VCaP (cell line): Measurements from ENCODE around the gene TPM1.

Source experiments
- H3K27ac ChIP-seq: fragments of 450-650 bp; 2 replicates; pipeline ENCODE4 v1.5.1; 2017
- CTCF ChIP-seq: fragments of 450-650 bp; conservative IDR thresholded peaks from 2 replicates; pipeline ENCODE4 v1.5.1; 2017; ENCODE audit warnings: mild to moderate bottlenecking, moderate library complexity

TPM1 gene

GRCh38 chr15:63073497-63074172 is 31.1 kb downstream of the TPM1 start:
- H3K27ac ChIP-seq, result no peak overlapping the region

GRCh38 chr15:63075015-63075983 is 32.8 kb downstream of the TPM1 start:
- no peak for TF ChIP-seq CTCF

More at GRCh38 chr15:63073497-63074172, 31.1 kb downstream of the TPM1 start:
- TF ChIP-seq CTCF, result no peak

GRCh38 chr15:63075984-63076713 is 33.6 kb downstream of the TPM1 start:
- TF ChIP-seq CTCF, result no peak
- no peak overlapping the region for H3K27ac ChIP-seq

More at GRCh38 chr15:63075015-63075983, 32.8 kb downstream of the TPM1 start:
- no peak overlapping the region for H3K27ac ChIP-seq

- no peak overlapping the region for H3K27ac ChIP-seq
These were observed 34.1 kb downstream of the TPM1 start for GRCh38 chr15:63076714-63077046.

GRCh38 chr15:63077952-63078351 is 35.4 kb downstream of the TPM1 start:
- TF ChIP-seq CTCF, result no peak
- no peak overlapping the region for H3K27ac ChIP-seq

More at GRCh38 chr15:63076714-63077046, 34.1 kb downstream of the TPM1 start:
- no peak for TF ChIP-seq CTCF

- TF ChIP-seq CTCF, result no peak
- H3K27ac ChIP-seq, result no peak overlapping the region
These were observed 37.5 kb downstream of the TPM1 start for GRCh38 chr15:63079947-63080626.
